CD4-positive, alpha-beta T cell treated with Interleukin-21 for 1 hour (primary cell): ENCODE data around the gene PXDN.
"Not testable (repeated sequence)": the region's sequence is repeated elsewhere in the genome, so short reads cannot be mapped to it uniquely, and the experiment has no call there.

ENCODE experiments used
- DNase-seq: peaks from one replicate; pipeline ENCODE4 v3.0.0-alpha.2; 2020

Gene PXDN

DNA sequence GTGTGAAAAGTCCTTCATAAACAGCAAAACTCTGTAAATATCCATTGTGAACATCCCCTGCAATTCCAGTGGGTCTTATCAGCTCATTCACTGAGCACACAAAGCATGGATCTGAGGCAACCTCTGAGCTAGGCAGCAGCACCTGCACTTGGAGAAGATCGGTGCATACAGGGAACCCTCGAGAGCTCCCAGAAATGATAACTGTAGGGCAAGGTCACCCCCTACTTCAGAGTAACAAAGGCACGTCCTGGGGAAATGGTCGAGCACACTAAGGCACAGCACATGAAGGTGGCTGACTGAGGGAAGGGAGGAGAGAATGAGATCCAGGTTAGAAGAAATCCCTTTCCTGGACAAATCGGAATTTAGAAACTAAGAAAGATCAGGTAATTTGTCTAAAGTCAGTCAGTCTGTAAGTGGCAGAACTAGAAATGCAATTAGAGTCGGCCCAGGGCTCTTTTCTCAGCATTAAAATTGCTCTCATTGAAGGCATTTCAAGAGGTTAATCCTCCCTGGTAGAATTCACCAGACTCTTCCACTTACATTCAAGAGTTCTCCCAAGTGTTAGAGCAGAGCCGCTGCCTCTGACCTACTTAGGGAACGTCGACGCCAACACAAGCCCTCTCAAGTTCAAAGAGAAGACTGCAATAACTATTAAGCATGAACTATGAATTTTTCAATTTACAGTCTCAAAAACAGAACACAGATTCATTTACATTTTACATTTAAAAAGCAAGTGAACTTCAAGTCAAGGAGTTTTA lies 45.9 kb downstream of the PXDN start:
- no peak for DNase-seq

- no peak for DNase-seq
These were observed 46.7 kb downstream of the PXDN start for GRCh38 chr2:1697601-1698000.

DNA sequence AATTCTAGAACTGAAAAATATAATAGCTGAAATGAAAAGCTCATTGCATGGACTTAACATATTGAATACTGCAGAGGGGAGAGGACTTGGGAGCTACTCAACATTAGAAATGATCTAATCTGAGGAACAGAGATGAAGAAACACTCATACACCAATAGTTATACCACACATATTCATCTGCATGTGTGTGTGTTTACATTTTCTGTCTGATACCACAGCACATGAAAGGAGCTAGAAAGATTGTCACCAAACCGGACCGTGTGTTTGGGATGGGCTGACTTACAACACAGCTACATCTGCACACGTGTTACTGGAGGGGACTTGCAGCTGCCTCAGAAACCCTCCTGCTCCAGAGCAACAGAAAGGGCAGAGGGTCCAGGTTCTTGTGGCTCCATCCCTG lies 47.8 kb downstream of the PXDN start:
- DNase-seq = no peak

DNA sequence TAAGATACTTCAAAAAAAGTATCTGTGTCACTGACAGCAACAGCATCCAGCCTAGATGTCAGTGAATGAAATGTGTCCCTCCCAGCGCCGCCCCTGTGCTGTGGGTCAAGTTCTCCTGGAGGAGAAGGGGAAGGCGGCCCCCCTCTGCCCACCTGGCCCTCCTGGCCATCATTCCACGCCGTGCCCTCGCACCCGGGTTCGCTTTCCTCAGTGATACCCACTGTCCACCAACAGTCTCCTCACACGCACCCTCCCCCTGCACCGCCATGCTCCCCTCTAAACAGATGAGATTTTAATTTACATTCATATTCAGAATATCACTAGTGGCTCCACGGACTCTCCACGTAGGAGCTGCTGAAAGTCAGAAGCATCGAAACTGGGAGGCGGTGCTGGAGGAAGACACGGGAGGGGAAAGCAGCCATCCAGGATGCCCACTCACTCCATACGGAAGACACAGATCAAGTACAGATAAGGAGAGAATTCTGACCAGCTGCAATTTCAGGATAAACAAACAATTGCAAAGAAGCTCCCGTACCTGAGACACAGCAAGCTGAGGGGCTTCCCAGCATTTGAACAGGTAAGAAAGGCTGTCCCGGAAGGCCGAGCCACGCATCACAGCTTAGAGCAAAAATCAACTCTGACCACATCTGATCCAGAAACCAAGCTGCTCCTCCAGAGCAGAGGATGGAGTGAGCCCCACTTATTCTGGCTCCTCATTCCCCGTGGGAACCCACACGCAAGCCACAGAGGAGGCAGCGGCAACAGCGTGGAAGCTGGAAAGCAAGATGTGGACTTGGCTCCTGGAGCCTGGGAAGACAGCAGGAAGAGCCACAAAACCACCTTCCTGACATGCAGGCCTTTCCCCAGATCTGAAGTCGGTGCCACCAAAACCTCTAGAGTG lies 49.7 kb downstream of the PXDN start:
- DNase-seq = no peak

- no peak for DNase-seq
These were observed 50.6 kb downstream of the PXDN start for GRCh38 chr2:1693723-1694122.

DNA sequence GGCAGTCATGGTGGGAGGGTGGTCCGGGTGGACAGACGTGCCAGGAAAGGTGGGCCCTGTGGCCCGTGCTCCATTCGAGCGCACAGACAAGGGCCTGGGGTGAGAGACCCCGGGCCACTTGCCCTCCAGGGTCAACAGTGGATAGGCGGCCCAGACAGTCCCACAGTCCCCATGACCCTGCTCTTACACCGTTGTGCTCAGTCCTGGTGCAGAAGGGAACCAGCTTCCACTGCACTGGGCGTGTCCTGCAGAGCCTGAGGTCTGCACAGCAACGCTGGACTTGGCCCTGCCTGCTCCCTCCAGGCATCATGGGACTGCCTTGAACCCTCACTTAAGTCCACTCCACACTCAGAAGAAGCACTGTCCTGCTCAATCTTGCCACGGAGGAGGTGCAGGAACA lies 52.0 kb downstream of the PXDN start:
- DNase-seq = no peak

DNA sequence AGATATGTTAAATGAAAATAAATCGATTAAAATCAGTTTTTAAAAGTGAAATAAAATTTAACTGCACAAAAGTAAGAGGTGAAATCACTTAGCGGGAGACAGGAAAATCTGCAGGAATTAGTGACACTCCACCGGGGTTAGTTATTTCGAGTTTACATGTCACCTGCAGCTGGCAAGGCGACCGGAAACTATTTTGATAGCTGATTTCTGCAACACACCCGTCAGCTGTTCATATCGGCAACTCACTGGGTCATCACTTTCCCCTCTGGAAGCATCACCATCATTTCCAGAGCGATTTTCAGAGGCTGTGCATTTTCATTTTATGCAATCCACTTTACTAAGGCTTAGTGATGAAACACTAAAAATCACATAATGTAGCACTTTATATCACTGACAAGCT lies 52.9 kb downstream of the PXDN start:
- no peak for DNase-seq

GRCh38 chr2:1690056-1690775 lies 54.1 kb downstream of the PXDN start:
- DNase-seq = no peak

DNA sequence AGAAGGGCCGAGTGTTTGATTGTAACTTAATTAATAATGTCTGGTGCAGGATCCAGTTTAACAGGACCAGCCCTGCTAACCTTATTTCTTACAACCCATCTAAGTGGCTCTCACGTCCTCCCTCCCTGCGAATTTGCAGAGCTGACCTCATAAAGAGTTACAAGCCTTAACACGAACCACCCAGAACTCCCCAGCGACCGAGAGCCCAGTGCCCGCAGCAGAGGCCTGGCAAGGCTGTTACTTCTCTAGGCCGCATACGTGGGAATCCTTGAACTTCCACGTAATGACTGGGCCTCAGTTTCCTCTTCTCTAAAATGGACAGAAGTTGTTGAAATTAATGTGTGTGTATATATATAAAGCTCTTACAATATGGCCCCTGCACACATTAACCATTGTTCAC lies 55.5 kb downstream of the PXDN start:
- no peak for DNase-seq

- DNase-seq = no peak
These were observed 56.2 kb downstream of the PXDN start for GRCh38 chr2:1688161-1688560.

DNA sequence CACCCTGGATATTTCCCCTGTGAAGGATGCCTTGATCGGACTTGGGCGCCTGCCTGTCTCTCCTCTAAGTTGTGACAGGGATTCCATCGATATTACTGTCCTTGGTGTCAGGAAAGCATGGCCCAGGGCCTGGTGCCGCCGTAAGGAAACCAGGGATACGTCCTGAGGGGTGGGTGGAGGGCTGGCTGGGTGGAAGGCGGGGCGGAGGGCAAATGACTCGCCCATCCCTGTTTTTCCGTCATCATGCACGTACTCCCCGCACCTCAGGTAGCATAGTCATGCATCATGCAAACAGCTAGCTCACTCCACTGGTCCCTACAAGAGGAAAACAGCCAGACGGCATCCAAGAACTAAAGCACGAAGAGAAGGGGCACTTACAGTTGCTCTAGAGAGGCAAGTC lies 57.1 kb downstream of the PXDN start:
- DNase-seq = no peak

GRCh38 chr2:1686784-1687105 lies 57.6 kb downstream of the PXDN start:
- DNase-seq = no peak

GRCh38 chr2:1685957-1686783 lies 58.1 kb downstream of the PXDN start:
- DNase-seq = no peak

GRCh38 chr2:1685078-1685956 lies 59.0 kb downstream of the PXDN start:
- DNase-seq = no peak

- no peak for DNase-seq
These were observed 61.0 kb downstream of the PXDN start for GRCh38 chr2:1683297-1683696.

DNA sequence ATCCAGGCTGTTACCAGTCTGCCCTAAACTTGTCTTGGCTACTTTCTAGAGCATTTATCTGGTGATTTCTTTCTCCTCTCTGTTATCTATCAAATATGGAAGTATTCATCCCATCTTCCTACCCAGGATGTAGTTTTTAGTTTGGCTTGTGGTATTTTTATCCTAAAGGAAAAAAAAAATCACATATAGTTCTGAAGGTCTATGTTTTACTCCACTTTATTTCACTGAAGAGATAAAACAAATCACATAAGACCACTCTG lies 62.2 kb downstream of the PXDN start:
- DNase-seq = no peak

DNA sequence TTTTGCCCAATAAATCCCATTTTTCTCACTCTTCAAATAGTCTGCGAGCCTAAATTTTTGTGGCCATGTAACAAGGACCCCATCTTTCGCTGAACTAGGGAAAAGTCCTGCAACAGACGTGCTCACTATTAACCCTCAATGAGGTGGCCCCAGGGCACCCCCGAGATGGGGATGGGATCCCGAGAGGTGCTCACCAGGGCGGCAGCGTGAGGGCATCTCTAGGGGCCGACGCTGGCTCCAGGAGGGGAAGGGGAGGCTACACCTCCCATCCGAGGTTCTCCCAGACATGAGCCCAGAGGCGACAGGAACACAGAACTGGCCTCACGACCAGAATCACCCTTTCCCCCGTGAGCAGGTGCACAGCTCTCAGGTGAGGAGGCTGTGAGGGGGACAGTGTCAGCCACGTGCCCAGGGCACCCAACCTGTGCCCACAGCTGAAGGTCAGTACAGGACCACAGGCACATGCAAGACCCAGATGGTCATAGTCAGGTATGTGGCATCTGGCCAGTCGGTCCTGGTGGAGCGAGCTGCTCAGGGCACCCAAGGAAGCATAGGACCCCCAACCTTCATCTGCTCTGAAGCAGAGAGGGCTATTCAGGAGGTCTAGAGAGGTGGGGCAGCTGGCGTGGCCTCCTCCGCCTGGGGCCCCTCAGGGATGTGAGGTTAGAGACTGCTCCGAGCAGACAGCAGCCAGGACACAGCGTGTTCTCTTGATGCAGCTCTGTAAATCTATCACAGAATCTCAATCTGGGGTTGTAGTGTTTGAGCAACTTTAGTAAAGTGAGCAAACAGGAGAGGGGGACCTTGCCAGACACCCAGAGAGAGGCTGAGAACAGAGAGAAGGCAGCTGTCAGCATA lies 62.8 kb downstream of the PXDN start:
- no peak for DNase-seq

- no peak for DNase-seq
These were observed 63.3 kb downstream of the PXDN start for GRCh38 chr2:1681017-1681318.

GRCh38 chr2:1680222-1681016 lies 63.9 kb downstream of the PXDN start:
- no peak for DNase-seq

GRCh38 chr2:1679488-1680039 lies 64.8 kb downstream of the PXDN start:
- not testable (repeated sequence) for DNase-seq
